Suppressor macrophage treated with lipopolysaccharide for 4 hours (primary cell): ENCODE measurements around the gene CYP2A13.
"Not testable (repeated sequence)": the region's sequence is repeated elsewhere in the genome, so short reads cannot be mapped to it uniquely, and the experiment has no call there.

Experiments
- DNase-seq: peaks from one replicate; pipeline ENCODE4 v3.0.0-alpha.2; 2020

The CYP2A13 gene, protein sequence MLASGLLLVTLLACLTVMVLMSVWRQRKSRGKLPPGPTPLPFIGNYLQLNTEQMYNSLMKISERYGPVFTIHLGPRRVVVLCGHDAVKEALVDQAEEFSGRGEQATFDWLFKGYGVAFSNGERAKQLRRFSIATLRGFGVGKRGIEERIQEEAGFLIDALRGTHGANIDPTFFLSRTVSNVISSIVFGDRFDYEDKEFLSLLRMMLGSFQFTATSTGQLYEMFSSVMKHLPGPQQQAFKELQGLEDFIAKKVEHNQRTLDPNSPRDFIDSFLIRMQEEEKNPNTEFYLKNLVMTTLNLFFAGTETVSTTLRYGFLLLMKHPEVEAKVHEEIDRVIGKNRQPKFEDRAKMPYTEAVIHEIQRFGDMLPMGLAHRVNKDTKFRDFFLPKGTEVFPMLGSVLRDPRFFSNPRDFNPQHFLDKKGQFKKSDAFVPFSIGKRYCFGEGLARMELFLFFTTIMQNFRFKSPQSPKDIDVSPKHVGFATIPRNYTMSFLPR

DNA sequence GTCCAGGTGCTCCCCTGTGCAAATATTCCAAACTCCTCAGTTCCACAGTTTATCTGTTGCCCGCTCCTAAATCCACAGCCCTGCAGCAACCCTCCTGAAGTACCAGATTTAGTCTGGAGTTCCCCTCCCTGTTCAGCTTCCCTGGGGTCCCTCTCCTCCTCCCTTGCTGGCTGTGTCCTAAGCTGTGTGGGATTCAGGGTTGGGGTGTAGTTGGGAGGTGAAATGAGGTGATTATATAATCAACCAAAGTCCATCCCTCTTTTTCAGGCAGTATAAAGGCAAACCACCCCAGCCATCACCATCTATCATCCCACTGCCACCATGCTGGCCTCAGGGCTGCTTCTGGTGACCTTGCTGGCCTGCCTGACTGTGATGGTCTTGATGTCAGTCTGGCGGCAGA, at the start of gene CYP2A13:
TSS of gene CYP2A13 (plus strand) at position 301 of the 400 bp plus-strand sequence. CDS start at position 322, 21 bp downstream.
- DNase-seq: no peak

DNA sequence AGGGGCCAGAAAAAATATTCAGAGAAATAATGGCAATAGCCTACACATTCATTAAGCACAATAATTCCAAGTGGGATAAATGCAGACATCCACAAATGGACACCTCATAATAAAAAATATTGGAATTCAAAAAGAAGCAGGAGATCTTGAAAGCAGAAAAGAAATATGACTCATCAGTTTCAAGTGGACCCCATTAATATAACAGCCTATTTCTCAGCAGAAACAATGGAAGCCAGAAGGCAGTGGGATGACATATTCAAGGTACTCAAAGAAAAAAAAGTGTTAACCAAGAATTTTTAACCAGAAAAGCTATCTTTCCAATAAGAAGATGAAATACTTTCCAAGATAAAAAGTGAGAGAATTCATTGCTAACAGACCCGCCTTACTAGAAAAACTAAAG, 48.4 kb upstream of the CYP2A13 start:
- DNase-seq: no peak

GRCh38 chr19:41045095-41045494, 43.2 kb upstream of the CYP2A13 start:
- not testable (repeated sequence) for DNase-seq

GRCh38 chr19:41050426-41050825, 37.8 kb upstream of the CYP2A13 start:
- no peak for DNase-seq

DNA sequence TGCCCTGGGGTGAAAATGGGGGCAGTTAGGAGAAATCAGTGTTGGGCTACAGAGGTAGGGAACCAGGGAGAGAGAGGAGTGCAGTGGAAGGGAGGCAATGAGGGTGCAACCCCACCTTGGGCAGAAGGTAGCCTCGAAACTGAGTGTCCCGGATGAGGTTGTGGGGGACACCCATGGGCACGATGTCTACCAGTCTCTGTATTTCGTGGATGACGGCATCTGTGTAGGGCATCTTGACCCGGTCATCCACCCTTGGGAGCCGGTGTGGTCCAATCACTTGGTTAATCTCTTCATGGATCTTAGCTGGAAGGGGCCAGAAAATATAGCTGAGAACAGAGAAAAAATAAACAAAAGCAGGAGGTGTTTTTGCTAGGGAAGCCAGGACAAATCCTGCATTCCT, 36.1 kb upstream of the CYP2A13 start:
- not testable (repeated sequence) for DNase-seq

GRCh38 chr19:41053331-41053730, 34.9 kb upstream of the CYP2A13 start:
- not testable (repeated sequence) for DNase-seq

GRCh38 chr19:41064974-41065569, 23.2 kb upstream of the CYP2A13 start:
- DNase-seq: peak; percentile 27

DNA sequence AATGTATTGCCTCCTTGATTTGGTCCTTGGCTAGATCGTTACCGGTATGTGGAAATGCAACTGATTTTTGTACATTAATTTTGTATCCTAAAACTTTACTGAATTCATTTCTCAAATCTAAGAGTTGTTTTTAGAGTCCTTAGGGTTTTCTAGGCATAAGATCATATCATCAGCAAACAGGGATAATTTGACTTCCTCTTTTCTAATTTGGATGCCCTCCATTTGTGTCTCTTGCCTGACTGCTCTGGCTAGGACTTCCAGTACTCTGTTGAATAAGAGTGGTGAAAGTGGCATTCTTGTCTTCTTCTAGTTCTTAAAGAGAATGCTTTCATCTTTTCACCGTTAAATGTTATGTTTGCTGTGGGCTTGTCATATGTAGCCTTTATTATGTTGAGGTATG, 12.0 kb upstream of the CYP2A13 start:
- DNase-seq: no peak

- no peak for DNase-seq
Observed at GRCh38 chr19:41083516-41083915, 4.7 kb upstream of the CYP2A13 start.

DNA sequence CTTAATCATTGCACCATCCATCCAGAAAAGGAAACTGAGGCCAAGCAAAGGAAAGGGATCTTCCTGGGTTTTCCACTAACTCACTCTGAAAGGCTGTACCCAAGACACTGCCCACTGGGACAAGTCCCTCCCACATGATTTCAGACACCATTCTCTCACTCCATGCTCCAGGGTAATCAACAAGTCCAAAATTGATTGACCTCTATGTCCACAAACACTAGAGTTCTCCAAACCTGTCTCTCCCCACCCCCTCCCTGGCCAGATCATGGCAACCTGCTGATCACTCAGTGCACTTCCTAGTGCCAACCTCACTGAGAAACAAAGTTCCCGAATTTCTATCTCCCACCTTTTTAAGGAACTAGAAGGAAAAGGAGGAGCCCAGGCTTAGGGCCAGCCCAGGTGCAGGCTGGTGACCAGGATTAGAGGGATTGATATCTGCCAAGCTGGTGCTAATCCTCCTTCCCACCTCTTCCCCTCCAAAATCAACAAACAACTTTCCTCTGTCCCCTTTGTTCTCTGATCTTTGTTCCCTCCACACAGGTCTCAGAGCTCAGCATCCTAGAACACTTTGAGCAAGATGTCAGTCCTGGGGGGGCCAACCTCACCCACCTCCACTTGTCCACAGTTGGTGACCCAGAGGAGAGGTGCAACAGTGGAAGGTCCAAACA, 2.4 kb upstream of the CYP2A13 start:
- DNase-seq: no peak

- no peak for DNase-seq
Observed at GRCh38 chr19:41089959-41090358, 1.7 kb downstream of the CYP2A13 start.

- no peak for DNase-seq
Observed at GRCh38 chr19:41095703-41096102, 7.5 kb downstream of the CYP2A13 start.

DNA sequence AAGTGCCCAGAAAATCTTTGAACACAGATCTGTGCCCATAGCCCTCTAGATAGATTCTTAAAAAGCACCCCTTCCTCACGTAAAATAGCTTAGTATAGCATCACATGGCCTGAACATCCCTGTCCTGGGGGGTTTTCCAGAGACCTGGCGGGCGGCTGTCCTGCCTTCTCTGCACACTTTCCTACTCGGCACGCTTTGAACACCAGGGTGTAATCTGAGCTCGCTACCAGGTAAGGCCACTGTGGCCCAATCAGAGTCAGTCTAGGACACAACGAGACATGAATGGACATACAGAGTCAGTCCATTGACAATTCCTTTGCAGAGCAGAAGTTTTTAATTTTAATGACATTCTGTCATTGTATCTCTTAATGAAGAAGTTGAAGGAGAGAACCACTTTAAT, 8.1 kb downstream of the CYP2A13 start:
- no peak for DNase-seq

GRCh38 chr19:41097302-41097701, 9.1 kb downstream of the CYP2A13 start:
- no peak for DNase-seq

DNA sequence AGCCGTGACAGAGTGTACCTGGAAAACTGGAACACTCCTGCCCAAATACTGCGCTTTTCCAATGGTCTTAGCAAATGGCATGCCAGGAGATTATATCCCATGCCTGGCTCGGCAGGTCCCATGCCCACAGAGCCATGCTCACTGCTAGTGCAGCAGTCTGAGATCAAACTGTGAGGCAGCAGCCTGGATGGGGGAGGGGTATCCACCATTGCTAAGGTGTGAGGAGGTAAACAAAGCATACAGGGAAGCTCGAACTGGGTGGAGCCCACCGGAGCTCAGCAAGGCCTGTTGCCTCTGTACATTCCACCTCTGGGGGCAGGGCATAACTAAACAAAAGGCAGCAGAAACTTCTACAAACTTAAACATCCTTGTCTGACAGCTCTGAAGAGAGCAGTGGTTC, 10.5 kb downstream of the CYP2A13 start:
- DNase-seq: no peak

GRCh38 chr19:41102210-41102609, 14.0 kb downstream of the CYP2A13 start:
- not testable (repeated sequence) for DNase-seq

- no peak for DNase-seq
Observed at GRCh38 chr19:41106177-41106576, 17.9 kb downstream of the CYP2A13 start.

DNA sequence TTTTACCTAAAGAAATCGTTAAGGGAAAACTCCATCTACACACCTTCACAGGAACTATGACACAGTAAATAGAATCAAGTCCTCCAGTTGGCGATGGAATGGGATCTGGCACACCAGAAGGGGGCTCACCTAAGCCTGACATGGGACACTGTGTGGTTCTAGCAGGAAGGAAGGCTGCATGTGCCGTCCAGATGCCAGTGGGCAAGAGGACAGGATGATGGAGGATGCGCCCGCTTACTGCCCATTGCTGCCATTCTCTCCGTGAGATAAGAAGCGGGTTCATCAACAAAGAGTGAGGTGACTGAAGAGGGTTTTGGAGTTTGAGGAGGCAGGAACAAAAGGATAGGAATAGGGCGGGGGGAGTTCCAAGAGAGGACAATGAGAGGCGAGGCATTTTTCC, 23.0 kb downstream of the CYP2A13 start:
- DNase-seq: no peak

- no peak for DNase-seq
Observed at GRCh38 chr19:41111750-41112295, 23.6 kb downstream of the CYP2A13 start.

GRCh38 chr19:41112728-41113290, 24.6 kb downstream of the CYP2A13 start:
- DNase-seq: no peak

DNA sequence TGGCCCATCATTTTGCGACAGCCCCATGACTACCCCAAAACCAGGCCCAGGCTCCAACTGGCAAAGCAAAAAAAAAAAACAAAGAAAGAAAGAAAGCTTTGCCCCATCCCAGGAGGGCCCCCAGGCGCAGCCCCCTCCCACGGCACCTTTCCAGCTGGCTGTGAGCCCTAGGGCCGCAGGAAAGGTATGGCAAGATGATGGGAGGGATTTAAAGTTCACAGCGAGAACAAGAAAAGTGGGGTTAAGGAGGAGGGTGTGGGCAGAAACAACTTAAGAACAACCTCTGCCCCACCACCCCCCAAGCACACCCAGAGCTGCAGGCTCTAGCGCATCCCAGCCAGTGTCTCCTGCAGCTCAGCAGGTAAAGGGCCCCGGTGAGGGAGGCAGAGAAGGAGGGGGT, 25.9 kb downstream of the CYP2A13 start, which contains the start of gene CYP2F1:
TSS of gene CYP2F1 (plus strand) at position 301 of the 400 bp plus-strand sequence. CDS start 1,757 bp downstream, outside the sequence.
- DNase-seq: no peak

DNA sequence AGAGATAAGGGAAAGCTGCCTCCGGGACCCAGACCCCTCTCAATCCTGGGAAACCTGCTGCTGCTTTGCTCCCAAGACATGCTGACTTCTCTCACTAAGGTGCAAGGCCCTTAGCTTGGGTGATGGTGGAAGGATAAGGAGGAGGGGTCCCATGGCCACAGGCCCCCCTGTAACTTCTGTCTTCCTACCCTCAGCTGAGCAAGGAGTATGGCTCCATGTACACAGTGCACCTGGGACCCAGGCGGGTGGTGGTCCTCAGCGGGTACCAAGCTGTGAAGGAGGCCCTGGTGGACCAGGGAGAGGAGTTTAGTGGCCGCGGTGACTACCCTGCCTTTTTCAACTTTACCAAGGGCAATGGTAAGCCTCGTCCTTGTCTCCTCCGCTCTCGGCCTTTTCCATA, 28.0 kb downstream of the CYP2A13 start:
- DNase-seq: no peak
